Stimulated activated CD8-positive, alpha-beta memory T cell treated with anti-CD3 and anti-CD28 coated beads, Interleukin-12 subunit alpha, Interleukin-12 subunit beta, amount 100 ng/mL, for 24 hours (primary cell): ENCODE data around the gene NDUFC2.
A peak's percentile ranks its signal among the peaks of the same experiment; 100 is the strongest.
"Not testable (repeated sequence)": the region's sequence is repeated elsewhere in the genome, so short reads cannot be mapped to it uniquely, and the experiment has no call there.

ENCODE experiments used
- DNase-seq: peaks from one replicate; pipeline ENCODE4 v3.0.0-alpha.2; 2020; ENCODE audit errors: extremely low read depth

Gene NDUFC2

DNA sequence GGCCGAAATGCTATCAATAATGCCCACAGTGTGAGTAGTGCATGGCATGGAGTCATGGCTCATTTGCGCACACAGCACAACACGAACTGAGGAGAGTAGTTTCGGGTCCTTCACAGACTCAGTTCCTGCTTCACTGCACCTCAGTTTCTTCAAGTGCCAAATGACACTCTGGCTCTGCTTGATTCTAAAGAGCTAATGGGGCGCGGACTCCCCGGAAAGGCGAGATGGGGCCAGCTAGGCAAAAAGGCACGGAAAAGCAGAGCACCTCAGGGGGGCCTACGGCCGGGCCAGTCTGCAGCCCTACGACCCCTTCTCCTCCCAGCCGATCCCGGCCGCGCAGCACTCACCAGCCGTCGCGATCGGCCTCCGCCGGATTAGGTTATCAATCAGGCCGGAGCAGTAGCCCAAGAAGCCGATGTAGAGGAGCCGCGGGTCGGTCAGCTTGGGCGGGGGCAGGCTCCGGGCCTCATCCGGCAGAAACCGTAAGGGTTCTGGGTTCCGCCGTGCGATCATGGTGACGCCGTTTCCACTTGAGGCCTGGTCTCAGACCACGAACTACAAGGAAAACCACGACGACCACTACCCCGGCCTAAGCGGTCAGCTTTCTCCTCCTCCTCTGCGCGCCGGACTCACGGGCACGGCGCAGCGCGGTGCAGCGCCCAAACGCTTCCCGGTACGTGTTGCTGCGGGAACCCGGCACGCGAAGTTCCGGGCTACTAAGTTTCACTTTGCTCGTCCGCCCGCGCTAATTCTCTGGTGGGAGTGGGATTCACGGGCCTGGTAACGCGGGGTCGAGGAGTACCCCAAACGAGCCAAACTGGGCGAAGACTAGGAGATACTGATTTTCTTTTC is at the start of gene NDUFC2:
Gene NDUFC2 (minus strand): TSS at position 631 of the 852 bp plus-strand sequence. CDS start 118 bp downstream, at position 513.
- DNase-seq = peak; percentile 37

DNA sequence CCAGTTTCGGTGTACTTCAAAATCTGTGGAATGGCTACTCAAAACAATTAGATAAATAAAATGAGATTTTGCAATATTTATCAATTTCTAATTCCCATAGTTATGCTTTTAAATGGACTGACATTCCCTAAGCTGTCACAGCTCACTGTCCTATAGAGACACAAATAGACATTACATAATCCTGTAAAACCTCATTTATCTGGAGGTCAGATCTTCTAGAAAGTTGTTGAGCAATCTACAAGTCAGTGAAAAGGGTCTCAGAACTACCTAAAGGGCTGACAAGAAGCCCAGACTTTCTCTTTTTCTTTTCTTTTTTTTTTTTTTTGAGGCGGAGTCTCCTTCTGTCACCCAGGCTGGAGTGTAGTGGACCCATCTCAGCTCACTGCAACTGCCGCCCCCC is 47.7 kb upstream of the NDUFC2 start:
- no peak for DNase-seq

DNA sequence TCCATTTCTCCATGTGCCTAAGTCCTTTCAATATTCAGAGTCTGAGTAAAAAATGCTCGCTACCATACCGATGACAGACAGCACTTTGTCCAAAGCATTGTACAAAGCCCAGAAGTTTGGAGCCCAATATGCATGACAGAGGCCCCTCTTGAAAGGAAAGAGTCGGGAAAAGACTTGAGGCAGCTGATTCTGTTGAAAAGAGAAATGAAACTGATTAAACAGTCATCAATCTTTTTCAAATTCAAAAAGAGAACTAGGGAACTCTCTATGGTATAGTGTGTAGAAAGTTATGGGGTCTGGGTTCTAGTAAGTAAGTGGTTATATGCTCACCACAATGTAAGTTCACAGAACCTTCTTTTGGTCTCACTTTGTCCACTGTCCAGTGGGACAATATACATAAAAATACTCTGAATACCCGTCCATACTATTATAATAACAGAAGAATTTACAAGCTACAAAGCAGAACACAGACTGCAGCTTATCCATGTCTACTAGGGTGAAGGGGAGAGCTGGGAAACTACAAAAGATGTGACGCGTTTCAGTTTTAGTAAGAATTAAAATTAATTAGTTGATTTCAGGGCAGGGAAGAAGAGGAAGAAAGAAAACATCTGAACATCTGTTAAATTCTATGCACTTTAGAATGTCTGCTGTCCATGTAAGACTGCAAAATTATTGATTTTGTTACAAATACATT is 33.1 kb upstream of the NDUFC2 start:
- DNase-seq = no peak

DNA sequence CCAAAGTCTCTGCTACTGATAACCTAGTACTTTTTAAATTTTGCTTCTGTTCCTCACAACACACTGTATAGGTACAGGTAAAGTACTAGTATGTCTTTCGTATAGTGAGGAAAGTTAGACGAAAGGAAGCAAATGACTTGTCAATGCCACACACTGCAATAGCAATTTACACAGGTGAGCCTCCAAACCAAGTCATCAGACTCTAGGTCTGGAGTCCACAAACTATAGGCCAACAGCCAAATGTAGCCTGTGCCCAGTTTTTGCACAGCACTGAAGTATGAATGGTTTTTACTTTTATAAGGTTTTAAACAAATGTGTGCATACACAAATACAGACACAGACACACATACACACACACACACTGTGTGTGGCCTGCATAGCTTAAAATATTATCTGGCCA is 31.6 kb upstream of the NDUFC2 start:
- no peak for DNase-seq

DNA sequence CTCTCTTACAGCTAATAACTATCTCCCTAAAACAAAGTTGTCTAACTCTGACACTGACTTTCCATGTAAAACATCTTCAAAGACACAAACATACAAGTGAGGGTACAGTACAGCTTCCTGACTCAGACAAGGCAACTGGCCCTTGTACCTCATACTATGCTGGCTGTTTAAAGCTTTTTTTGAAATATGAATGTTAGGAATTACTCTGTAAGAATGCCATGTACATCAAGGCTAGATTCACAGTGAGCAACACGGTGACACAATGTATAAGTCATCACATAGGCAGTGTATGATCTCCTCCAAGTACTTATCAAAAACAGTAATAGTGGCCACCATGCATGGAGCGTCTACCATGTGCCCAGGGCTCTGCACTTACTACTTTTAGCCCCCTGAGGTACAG is 31.2 kb upstream of the NDUFC2 start:
- DNase-seq = no peak

DNA sequence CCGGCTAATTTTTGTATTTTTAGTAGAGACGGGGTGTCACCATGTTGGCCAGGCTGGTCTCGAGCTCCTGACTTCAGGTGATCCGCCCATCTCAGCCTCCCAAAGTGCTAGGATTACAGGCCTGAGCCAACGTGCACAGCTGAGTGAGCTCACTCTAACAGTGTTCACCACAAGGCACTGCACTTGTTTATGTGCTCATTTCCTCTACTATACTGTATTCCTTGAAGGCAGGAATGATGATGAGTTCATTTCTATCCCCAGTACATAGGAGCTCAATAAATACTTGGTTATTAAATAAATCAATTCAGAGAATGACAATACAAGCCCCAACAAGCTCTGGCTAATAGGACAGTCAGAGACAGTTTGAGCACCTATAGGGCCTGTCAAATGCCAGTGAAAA is 30.7 kb upstream of the NDUFC2 start:
- no peak for DNase-seq

DNA sequence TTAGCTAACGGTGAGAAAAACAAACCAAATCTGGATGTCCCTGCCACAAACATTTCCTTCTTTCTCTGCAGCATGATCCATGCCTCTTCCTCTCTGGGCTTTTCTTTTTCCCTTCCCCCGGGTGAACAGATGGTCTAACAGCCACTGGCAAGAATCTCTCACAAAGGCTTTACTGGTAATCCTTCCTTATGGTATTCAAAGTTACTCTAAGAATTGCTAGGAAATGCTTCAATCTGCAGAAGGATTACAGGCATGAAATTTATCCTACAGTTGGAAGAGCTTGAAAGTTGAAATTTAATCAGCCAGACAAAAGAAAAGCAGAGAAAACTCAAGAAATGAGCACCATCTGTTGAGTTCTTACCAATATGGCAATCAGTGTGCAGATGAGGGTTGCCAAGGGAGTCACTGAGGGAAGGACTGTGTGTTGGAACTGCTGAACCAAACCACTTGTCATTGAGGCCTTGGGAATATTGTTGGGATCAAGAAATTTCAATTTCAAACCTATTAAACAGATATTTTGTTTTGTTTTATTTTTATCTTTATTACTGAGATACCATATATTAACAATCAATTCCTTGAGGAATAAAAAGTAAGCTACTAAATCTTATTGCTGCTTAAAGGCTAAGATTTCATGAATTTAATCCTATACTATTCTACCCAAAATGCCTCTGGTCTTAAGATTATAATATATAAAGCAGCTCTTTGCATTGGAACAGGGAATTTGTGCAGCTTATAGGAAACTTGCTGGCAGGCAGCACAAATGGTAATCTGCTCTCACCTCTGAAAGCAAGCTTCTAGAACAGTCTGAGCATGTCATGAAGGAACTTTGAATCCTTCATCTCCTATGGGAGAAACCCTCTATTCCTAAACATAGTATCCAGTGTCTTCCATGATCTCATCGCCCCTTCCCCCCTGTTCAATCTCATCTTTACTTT is 29.7 kb upstream of the NDUFC2 start:
- no peak for DNase-seq

DNA sequence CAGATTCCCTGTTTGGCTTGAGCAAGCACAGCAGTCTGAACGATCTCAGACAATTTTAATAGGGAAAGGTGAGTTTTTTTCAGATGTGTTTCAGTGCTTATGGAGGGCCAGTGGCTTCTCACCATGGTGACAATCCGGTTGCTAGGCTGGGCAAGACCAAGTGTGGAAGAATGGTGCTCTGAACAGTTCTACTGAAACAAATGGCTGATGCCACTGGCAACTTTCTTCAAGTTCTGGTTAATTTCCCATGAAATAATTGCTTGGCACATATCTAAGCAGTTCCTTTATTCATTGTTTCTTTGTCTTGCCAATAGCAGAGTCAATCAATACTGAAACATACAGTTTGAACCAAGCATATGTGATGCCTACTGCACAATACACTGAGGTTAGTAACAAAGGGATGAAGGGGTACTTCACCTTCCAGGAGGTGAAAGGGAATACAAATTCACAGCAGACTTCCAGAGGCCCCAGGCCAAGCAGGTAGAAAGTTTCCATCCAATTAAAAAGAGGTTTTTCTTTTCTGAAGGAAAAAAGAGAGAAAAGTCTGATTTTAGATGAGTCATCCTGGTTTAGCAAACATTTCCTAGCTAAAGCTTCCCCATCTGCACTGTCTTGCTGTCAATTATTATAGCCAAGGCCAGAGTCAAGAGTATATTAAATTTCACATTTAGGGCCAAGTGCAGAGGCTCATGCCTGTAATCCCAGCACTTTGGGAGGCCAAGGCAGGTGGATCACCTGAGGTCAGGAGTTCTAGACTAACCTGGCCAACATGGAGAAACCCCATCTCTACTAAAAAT is 21.2 kb upstream of the NDUFC2 start:
- DNase-seq = no peak

DNA sequence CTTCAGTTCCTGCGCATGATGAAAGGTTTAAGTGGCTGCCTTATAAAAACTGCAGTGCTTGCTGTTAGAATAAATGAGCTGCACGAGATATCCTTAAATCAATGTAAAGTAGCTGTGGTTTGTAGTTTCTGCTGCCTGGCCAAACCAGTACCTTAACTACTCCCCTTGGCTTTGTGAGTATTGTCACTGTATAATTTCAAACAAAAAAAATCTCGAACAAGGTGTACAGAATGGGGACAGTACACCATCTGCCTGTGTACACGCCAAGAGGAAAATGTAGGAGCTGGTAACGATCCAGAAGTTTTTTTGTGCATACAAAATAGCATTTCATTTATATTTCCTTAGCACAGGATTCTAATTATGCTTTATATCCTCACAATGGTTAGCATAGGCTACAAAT is 20.6 kb upstream of the NDUFC2 start:
- DNase-seq = no peak

DNA sequence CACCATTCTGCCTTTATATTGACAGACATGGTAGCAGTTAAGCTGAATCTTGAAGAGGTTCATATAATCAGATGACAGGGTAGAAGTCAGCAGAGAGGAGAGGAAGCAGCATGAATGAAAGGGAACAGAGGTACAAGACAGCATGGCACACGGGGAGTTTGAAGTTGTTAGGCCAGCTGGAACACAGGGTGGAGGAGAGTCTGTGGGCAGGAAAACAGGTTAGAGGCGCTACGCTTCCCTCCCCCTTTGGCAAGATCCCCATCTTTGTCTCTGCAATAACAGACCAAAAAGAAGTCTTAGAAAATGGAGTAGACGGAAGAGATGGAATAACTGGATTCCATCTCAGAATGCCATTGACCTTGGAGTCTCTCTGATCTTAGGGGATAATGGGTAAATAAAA is 20.0 kb upstream of the NDUFC2 start:
- no peak for DNase-seq

DNA sequence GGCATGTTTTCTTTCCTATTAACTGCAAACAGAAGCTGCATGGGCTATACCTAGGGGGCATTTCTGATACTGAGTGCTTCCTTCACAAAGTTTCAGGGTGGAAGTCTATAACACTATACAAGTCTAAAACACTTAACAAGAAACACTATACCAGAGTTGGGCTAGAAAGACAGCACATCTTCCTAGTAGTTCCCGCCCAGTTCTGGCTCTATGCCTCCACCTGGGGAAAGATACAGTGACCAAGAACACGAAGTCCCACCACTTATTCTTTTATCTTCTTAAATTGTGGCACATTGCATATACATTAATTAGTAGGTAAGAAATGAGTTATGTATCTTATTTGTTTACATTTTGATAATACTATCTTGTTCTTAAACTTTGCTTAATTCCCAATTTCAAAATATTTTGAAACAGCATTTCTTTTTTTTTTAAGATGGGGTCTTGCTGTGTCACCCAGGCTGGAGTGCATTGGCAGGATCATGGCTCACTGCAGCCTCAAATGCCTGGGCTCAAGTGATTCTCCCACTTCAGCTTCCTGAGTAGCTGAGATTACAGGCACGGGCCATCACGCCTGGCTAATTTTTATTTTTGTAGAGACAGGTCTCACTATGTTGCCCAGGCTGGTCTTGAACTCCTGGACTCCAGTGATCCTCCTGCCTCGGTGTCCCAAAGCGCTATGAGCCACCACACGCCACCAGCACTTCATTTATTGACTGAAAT is 18.2 kb upstream of the NDUFC2 start:
- no peak for DNase-seq

DNA sequence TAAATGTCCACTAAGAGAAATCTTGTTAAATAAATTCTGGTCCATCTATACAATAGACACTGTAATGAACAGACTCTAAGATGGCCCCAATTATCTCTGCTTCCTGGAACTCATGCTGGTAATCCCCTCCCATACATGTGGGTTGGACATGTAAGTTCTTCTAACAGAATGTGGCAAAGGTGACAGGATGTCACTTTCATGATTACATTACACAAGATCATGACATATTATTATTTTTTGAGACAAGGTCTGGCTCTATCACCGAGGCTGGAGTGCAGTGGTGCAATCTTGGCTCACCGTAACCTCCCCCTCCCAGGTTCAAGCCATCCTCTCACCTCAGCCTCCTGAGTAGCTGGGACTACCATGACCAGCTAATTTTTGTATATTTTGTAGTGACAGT is 14.6 kb upstream of the NDUFC2 start:
- DNase-seq = no peak

DNA sequence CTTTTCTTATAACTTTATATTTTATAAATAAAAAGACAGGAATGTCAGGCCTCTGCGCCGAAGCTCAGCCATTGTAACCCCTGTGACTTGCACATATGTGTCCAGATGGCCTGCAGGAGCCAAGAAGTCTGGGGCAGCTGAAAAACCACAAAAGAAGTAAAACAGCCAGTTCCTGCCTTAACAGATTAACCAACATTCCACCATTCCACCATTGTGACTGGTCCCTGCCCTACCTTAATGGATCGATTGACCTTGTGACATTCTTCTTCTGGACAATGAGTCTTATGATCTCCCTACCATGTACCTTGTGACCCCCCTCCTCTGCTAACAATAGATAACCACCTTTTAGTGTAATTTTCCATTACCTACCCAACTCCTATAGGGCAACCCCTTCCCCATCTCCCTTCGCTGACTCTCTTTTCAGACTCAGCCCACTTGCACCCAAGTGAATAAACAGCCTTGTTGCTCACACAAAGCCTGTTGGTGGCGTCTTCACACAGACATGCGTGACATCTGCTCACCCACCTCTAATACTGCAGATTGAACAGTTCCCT is 6.9 kb upstream of the NDUFC2 start:
- not testable (repeated sequence) for DNase-seq

DNA sequence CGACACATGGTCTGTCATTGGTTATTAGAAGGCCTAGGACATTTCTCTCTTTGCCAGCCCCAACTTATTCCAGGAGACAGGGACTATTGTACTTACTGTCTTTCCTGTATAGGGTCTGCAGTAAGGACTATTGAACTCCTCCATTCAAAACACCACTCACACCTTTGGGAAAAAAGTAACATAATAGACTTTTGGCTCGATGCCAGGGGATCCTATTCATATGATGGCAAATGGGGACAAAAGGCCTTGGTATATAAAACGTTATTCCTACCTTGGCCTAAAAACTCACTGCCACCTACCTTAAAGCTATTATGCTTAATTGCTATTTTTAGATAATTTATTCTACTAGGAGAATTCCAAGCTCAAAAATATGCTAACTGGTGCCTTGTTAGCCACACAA is 6.3 kb upstream of the NDUFC2 start:
- no peak for DNase-seq

DNA sequence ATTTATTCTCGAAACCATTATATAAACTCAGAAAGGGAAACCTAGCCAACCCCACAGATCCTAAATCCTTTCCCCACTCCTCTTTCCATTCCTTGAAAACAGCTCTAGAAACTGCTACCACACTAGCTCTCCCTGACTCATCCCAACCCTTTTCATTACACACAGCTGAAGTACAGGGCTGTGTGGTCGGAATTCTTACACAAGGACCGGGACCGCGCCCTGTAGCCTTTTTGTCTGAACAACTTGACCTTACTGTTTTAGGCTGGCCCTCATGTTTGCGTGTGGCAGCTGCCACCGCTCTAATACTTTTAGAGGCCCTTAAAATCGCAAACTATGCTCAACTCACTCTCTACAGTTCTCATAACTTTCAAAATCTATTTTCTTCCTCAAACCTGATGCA is 4.8 kb upstream of the NDUFC2 start:
- DNase-seq = not testable (repeated sequence)

DNA sequence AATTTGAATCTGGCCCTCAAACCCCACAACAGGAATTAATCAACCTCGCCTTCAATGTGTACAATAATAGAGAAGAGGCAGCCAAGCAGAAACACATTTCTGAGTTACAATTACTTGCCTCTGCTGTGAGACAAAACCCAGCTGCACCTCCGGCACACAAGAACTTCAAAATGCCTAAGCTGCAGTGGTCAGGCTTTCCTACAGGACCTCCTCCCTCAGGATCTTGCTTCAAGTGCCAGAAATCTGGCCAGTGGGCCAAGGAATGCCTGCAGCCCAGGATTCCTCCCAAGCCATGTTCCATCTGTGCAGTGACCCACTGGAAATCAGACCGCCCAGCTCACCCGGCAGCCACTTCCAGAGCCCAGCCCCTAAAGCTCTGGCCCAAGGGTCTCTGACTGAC is 3.4 kb upstream of the NDUFC2 start:
- DNase-seq = no peak

DNA sequence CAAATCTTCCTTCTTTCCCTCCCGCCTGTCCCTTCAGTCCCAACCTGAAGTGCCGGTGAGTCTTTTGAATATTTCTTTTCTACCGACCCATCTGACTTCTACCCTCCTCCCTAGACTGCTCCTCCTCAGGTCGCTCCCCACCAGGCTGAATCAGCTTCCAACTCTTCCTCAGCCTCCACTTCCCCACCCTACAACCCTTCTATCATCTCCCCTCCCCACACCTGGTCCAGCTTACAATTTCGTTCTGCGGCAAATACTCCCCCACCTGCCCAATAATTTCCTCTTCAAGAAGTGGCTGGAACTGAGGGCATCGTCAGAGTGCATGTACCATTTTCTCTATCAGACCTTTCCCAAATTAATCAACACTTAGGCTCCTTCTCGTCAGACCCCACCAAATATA is 2.5 kb upstream of the NDUFC2 start:
- DNase-seq = no peak

DNA sequence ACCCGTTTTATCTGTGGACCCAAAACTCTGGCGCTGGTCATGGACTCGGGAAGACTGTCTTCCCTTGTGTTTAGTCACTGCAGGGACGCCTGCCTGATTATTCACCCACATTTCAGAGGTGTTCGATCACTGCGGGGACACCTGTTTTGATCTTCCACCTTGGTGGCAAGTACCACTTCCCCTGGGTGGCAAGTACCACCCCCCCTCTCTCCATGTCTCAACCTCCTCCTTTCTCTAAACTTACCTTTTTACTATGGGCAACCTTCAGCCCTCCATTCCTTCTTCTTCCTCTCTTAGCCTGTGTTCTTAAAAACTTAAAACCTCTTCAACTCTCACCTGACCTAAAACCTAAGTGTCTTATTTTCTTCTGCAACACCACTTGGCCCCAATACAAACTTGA is 1.9 kb upstream of the NDUFC2 start:
- no peak for DNase-seq

DNA sequence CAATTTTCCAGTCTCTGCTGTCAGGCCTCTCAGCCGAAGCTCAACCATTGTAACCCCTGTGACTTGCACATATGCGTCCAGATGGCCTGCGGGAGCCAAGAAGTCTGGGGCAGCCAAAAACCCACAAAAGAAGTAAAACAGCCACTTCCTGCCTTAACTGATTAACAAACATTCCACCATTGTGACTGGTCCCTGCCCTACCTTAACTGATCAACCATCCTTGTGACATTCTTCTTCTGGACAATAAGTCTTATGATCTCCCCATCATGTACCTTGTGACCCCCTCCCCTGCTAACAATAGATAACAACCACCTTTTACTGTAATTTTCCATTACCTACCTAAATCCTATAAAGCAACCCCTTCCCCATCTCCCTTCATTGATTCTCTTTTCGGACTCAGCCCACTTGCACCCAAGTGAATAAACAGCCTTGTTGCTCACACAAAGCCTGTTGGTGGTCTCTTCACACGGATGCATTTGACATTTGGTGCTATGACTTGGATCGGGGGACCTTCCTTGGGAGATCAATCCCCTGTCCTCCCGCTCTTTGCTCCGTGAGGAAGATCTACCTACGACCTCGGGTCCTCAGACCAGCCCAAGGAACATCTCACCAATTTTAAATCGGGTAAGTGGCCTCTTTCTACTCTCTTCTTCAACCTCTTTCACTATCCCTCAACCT is 1.3 kb upstream of the NDUFC2 start:
- DNase-seq = no peak
